SJCRH30 (cell line): Measurements from ENCODE around the gene PRSS38. TPM values are rescaled to one million over a fixed set of nuclear protein-coding genes. Genes with fewer than 3 reads are reported as not detected.

Source experiments
- DNase-seq, 2 experiments: peaks; one replicate each; pipeline ENCODE4 v3.0.0-alpha.2; 2015 to 2020
- H3K27ac ChIP-seq: fragments of 250-450 bp; sonication (Bioruptor Pico); 2 replicates; pipeline ENCODE4 v1.5.1; 2020; ENCODE audit warnings: mild to moderate bottlenecking, moderate library complexity
- H3K27me3 ChIP-seq: fragments of 250-450 bp; sonication (Bioruptor Pico); 2 replicates; pipeline ENCODE4 v1.5.1; 2020; ENCODE audit warnings: mild to moderate bottlenecking, moderate library complexity
- H3K36me3 ChIP-seq: fragments of 250-450 bp; sonication (Bioruptor Pico); 2 replicates; pipeline ENCODE4 v1.5.1; 2020; ENCODE audit warnings: mild to moderate bottlenecking, moderate library complexity
- H3K4me1 ChIP-seq: fragments of 250-450 bp; sonication (Bioruptor Pico); 2 replicates; pipeline ENCODE4 v1.5.1; 2020; ENCODE audit warnings: mild to moderate bottlenecking, moderate library complexity
- H3K4me3 ChIP-seq: fragments of 250-450 bp; sonication (Bioruptor Pico); 2 replicates; pipeline ENCODE4 v1.5.1; 2020; ENCODE audit warnings: mild to moderate bottlenecking, moderate library complexity
- H3K9me3 ChIP-seq: fragments of 250-450 bp; sonication (Bioruptor Pico); replicated peaks from 2 replicates; pipeline ENCODE4 v1.5.1; 2020; ENCODE audit warnings: mild to moderate bottlenecking, moderate library complexity
- total RNA-seq: library from RNA; depleted of rRNA; stranded (reverse); fragments of >200 nt; shearing (Covaris generic); gene quantifications from 2 replicates; pipeline ENCODE4 v1.2.3, GENCODE V29; 2014

PRSS38 gene
- total RNA-seq, 1 experiment from 2014 or later = not detected

- Histone ChIP-seq H3K36me3 (peaks cover 5% of the 10 kb centered on the region; the same call in 1 of the 2 replicates), H3K4me3 (no peak overlapping the region), H3K4me1 (no peaks in the 10 kb centered on the region; the same call in 1 of the 2 replicates), H3K9me3 (no peaks in the 10 kb centered on the region), H3K27me3 (no peaks in the 10 kb centered on the region), H3K27ac (no peak overlapping the region)
- no peak for DNase-seq
Measured at GRCh38 chr1:227786673-227787512, 28.6 kb upstream of the PRSS38 start.

- H3K27ac ChIP-seq = no peak overlapping the region
- no peaks in the 10 kb centered on the region for H3K27me3 ChIP-seq
- peak; percentile 97 to 98 for DNase-seq
- H3K4me1 ChIP-seq = no peaks in the 10 kb centered on the region; the same call in 1 of the 2 replicates
- peaks cover 4% of the 10 kb centered on the region; the same call in 1 of the 2 replicates for H3K36me3 ChIP-seq
- H3K9me3 ChIP-seq = no peaks in the 10 kb centered on the region
- peak overlapping the region; percentile 81 for H3K4me3 ChIP-seq
Measured at GRCh38 chr1:227787513-227788270, 27.8 kb upstream of the PRSS38 start.

- DNase-seq = peak in 1 of 2 experiments; percentile 87
- H3K27ac ChIP-seq = no peak overlapping the region; the same call in 1 of the 2 replicates
- H3K27me3 ChIP-seq = no peaks in the 10 kb centered on the region
- peak overlapping the region; percentile 81 for H3K4me3 ChIP-seq
- H3K36me3 ChIP-seq = no peaks in the 10 kb centered on the region
- H3K9me3 ChIP-seq = no peaks in the 10 kb centered on the region
- H3K4me1 ChIP-seq = peaks cover 6% of the 10 kb centered on the region
Measured at GRCh38 chr1:227788271-227789083, 27.0 kb upstream of the PRSS38 start.

DNA sequence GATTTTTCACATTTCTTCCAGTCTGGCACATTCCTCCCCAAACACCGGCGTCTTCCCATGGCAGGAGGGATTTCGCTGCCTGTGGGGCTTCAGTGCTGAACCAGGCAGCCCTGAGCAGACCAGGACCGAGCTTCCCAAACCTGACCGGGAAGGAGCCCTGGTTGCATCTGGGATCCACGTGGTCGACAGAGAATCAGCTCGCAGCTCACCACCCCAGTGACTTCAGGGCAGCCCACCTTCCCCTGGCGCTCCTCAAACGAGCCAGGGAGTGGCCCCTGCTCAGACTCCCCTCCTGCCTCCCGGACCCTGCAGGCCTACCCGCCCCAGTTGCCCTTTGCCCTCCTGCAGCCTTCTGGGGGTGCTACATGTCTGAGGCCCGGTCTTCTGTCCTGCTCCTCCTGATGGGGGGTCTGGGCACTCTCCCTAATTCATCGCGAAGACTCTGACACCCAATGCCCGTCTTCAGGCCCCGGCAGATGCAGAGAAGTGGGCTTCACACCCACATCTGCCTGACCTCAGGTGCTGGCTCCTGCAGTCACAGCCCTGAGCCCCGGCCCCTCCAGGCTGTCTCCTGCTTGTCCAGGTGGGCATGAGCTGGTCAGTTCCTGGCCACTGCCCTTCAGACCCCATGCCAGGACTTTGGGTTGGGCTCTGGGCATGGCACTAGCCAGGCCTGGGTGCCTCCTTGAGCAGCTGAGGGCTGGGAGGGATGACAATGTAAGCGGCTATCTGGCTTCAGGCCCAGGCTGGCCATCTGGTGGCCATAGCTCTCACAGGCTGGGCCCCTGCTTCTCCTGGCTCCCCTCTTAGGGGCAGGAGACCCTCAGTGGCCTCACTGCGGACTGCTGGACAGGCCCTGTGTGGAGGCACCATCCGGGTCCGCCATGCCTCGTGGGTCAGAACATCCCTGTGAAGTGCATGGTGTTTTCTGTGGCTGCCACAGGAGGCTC lies 26.1 kb upstream of the PRSS38 start:
- peaks cover 13% of the 10 kb centered on the region for H3K4me1 ChIP-seq
- no peaks in the 10 kb centered on the region for H3K9me3 ChIP-seq
- no peak overlapping the region for H3K27ac ChIP-seq
- no peak for DNase-seq
- H3K27me3 ChIP-seq = no peaks in the 10 kb centered on the region
- no peaks in the 10 kb centered on the region for H3K36me3 ChIP-seq
- peak overlapping the region; percentile 81 for H3K4me3 ChIP-seq

DNA sequence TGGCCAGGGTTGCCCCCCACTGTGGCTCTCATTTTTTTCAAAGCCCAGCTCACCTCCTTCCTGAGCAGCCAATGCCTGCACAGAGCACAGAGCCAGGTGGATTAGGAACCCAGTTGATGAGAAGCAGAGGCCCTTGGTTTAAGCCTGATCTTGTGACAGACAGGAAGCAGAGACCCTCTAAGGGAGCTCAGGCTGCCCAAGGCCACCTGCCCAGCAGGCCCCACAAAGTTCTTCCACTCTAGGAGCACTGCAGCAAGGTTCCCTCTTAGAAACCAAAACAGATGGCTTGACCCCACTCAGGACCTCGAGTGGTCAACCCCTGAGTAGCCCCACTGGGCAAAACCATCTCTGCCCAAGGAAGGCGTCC lies 25.5 kb upstream of the PRSS38 start:
- Histone ChIP-seq H3K9me3 (no peaks in the 10 kb centered on the region), H3K36me3 (no peaks in the 10 kb centered on the region), H3K27ac (no peak overlapping the region), H3K4me1 (peaks cover 19% of the 10 kb centered on the region), H3K4me3 (no peak overlapping the region), H3K27me3 (no peaks in the 10 kb centered on the region)
- DNase-seq = no peak

- Histone ChIP-seq H3K4me3 (no peak overlapping the region), H3K36me3 (no peaks in the 10 kb centered on the region), H3K9me3 (no peaks in the 10 kb centered on the region), H3K27ac (no peak overlapping the region), H3K4me1 (peaks cover 19% of the 10 kb centered on the region), H3K27me3 (no peaks in the 10 kb centered on the region)
- DNase-seq = no peak
Measured at GRCh38 chr1:227790868-227791267, 24.6 kb upstream of the PRSS38 start.

DNA sequence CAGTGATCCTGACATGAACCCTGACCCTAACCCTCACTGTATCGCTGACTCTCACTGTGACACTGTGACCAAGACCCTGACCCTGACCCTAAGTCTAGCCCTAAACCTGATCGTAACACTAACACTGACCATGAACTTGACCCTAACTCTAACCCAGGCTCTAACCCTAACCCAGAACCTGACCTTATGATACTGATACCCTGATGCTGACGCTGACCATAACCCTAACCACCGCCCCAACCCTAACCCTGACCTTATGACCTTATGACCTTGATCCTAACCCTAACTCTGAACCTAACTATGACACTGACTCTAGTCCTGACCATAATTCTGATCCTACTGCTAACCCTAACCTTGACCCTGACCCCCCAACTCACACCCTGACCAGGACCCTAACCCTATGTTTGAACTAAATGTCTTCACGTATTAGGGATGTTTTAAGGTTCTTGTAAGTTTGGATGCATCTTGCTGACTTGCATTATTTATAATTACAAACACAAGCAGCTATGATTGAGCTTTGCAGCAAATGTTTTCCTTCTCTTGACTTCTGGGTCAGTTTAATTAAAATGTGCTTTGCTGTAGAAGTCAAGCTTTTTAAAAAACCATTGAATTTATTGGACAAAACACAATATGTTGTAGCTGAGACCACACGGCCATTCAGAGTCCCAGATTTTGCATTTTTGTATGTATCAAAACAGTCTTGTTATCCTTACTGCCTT lies 23.9 kb upstream of the PRSS38 start:
- Histone ChIP-seq H3K9me3 (no peaks in the 10 kb centered on the region), H3K4me1 (peaks cover 19% of the 10 kb centered on the region), H3K4me3 (no peak overlapping the region), H3K27me3 (no peaks in the 10 kb centered on the region), H3K36me3 (no peaks in the 10 kb centered on the region), H3K27ac (no peak overlapping the region)
- no peak for DNase-seq

DNA sequence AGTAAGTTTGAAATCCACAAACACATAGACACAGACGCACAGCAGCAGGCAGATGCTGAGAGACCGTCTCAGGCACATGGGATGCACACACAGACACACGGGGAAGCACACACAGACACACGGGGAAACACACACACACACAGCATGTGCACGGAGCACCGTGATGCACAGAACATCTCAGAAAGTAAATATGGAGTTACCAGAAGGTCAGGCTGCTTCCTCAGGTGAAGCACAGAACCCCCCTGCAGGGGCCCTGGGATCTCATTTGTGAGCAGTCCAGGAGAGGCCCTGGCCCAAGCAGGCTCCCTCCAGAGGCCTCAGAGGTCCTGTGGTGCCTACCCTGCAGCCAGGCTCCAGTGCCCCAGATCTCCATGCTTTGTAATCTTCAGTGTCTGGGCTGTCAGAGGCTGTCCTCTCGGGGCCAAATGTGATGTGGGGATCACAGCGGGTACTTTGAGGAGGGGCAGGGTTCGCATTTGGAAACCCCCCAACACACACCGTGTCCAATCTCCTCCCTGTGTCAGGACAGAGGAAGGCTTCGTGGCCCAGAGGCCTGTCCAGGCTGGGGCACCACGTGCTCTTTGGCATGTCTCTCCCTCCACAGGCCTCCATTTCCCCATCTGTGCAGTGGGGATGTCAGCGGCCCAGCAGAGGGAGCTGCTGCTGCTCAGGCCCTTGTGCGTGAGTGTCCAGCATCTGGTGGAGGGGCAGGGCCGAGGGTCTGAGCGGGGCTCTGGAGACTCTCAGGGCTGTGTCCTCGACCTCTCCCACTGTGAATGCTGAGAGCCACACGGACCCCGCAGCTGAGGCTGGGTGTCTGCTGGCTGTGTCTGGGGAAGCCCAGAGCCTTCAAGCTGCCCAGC lies 23.0 kb upstream of the PRSS38 start:
- Histone ChIP-seq H3K4me1 (peaks cover 19% of the 10 kb centered on the region), H3K27ac (no peak overlapping the region), H3K9me3 (no peaks in the 10 kb centered on the region), H3K27me3 (no peaks in the 10 kb centered on the region), H3K36me3 (no peaks in the 10 kb centered on the region), H3K4me3 (no peak overlapping the region)
- DNase-seq = no peak

DNA sequence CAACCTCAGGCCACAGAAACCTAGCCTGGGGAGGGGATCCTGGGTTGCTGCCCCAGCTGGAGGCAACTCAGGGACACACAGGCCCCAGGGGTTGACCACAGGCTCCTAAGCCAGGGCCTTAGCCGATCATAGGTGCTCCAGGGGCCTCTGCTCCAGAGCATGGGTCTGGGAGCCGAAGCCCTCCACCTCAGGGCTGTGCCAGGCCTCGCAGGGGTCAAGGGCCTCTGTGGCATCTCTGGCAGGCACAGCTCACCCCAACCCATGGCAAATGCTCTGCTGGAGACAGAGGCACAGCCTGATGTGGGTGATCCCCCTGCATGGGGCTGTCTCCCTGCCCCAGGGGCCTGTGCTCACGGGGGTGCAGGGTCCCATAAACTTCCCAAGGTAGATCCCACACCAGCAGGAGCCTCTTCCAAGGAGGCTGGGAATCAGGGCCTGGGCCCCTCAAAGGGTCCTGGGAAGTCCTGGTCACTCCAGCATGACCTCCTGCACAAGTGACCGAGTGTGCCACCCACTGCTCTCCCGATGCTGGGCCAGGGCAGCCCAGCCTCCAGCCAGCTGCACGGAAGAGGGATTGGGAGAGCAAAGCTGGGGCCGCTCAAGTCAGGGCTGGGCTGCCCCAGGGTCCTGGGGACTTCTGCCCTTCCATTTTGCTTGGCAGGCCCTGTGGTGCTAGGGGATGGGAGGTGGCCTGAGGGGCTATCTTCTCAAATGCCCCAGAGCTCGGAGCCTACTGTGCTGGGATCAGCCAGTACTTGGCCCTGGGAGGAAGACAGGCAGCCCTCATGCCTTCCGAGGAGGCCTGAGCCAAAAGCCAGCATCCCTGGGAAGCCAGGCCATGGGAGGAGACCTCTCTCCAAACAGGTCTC lies 22.2 kb upstream of the PRSS38 start:
- Histone ChIP-seq H3K4me3 (no peak overlapping the region), H3K27me3 (no peaks in the 10 kb centered on the region), H3K27ac (peak overlapping the region; percentile 44), H3K9me3 (no peaks in the 10 kb centered on the region), H3K36me3 (no peaks in the 10 kb centered on the region), H3K4me1 (peaks cover 19% of the 10 kb centered on the region)
- no peak for DNase-seq

GRCh38 chr1:227793948-227794816 lies 21.3 kb upstream of the PRSS38 start:
- Histone ChIP-seq H3K4me1 (peaks cover 19% of the 10 kb centered on the region), H3K9me3 (no peaks in the 10 kb centered on the region), H3K27me3 (no peaks in the 10 kb centered on the region), H3K27ac (peak overlapping the region; percentile 44), H3K4me3 (no peak overlapping the region), H3K36me3 (no peaks in the 10 kb centered on the region)
- DNase-seq = peak; percentile 95 to 96

DNA sequence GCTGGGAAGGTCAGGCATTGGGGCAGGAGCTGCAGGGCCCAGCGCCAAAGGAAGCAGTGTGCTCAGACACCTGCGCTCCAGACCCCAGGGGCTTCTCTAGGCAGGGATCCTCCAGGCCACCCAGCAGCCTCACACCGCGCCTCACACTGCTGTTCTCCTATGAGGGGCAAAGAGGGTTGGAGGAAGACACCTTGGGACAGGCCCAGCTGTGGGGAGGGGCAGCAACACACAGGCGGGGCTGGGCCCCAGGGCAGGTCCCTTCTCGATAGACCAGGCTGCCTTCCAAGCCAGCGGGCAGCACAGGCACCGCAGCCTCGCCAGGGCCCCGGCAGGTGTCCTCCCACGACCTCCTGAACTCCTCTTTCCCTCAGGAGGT lies 20.7 kb upstream of the PRSS38 start:
- Histone ChIP-seq H3K9me3 (no peaks in the 10 kb centered on the region), H3K4me1 (peaks cover 19% of the 10 kb centered on the region), H3K4me3 (no peak overlapping the region), H3K36me3 (no peaks in the 10 kb centered on the region), H3K27me3 (no peaks in the 10 kb centered on the region), H3K27ac (peak overlapping the region; percentile 44)
- peak in 1 of 2 experiments; percentile 45 for DNase-seq
